NOMO-1 treated with DMSO at 0.1 percent for 48 hours (cell line): Measurements from ENCODE around the gene LDAF1.
"Not testable (repeated sequence)": the region's sequence is repeated elsewhere in the genome, so short reads cannot be mapped to it uniquely, and the experiment has no call there.

Experiments used
- DNase-seq: peaks from one replicate; lab custom pipeline; 2025; ENCODE audit not compliant: unreplicated experiment; lab: John Stamatoyannopoulos, UW

LDAF1 gene

GRCh38 chr16:21161211-21161610 is 2.7 kb downstream of the LDAF1 start:
- no peak for DNase-seq

- no peak for DNase-seq
Measured at GRCh38 chr16:21162661-21163151, 4.2 kb downstream of the LDAF1 start.

DNA sequence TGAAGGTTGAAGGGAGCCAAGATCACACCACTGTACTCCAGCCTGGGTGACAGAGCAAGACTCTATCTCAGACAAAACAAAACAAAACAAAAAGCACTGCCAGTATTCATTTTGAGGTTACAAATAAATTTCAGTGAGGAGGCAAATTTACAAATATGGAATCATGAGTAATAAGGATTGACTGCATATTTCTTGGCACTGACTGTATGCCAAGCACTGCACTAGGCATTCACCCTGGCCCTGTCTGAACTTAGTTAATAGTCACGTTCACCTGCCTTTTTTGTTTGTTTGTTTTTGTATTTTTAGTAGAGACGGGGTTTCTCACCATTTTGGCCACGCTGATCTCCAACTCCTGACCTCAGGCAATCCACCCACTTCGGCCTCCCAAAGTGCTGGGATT is 5.1 kb downstream of the LDAF1 start:
- DNase-seq, result no peak

DNA sequence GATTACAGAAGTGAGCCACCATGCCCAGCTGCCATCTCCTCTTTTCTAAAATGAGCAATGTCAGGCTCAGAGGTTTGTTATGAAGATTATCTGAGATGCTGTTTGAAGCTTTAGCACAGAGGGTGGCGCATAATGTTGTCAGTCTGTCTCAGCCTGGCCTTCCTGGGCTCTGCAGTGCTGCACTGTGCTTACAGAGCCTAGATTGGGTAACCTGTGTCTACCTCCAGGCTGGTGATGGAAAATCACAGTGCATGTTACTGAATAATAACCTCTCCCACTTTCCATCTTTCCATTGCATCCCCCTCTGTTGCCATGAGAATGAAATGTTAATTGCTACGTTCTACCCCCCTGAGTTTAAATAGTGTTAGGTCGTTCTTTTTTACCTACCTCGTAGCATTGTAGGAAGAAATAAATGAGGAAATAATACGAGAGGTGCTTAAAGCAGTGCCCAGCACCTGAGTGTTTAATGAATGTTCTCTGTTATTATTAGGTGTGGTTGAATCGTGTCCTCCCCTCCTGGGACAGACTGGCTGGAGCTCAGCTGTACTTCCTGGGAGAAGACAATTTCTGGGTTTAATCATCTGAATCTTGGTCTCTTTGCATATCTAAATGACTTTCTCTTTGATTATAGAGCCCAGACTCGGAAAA is 6.2 kb downstream of the LDAF1 start:
- DNase-seq, result no peak

GRCh38 chr16:21166561-21166961 is 8.1 kb downstream of the LDAF1 start:
- no peak for DNase-seq

GRCh38 chr16:21167360-21167759 is 8.9 kb downstream of the LDAF1 start:
- no peak for DNase-seq

DNA sequence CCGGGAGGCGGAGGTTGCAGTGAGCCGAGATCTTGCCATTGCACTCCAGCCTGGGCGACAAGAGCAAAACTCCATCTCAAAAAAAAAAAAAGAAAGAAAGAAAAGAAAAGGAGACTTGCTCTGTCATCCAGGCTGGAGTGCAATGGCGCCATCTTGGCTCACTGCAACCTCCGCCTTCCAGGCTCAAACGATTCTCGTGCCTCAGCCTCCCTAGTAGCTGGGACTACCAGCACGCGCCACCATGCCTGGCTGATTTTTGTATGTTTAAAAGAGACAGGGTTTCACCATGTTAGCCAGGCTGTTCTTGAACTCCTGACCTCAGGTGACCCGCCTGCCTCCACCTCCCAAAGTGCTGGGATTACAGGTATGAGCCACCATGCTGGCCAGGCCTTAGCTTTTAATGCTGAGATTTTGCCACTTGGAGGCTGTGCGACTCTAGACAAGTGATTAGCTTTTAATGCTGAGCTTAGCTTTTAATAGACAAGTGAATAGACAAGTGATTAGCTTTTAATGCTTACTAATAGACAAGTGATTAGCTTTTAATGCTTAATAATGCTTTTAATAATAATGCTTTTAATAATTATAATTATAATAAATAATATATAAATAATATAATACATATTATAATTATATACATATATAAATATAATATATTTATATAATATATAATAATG is 9.6 kb downstream of the LDAF1 start:
- no peak for DNase-seq

DNA sequence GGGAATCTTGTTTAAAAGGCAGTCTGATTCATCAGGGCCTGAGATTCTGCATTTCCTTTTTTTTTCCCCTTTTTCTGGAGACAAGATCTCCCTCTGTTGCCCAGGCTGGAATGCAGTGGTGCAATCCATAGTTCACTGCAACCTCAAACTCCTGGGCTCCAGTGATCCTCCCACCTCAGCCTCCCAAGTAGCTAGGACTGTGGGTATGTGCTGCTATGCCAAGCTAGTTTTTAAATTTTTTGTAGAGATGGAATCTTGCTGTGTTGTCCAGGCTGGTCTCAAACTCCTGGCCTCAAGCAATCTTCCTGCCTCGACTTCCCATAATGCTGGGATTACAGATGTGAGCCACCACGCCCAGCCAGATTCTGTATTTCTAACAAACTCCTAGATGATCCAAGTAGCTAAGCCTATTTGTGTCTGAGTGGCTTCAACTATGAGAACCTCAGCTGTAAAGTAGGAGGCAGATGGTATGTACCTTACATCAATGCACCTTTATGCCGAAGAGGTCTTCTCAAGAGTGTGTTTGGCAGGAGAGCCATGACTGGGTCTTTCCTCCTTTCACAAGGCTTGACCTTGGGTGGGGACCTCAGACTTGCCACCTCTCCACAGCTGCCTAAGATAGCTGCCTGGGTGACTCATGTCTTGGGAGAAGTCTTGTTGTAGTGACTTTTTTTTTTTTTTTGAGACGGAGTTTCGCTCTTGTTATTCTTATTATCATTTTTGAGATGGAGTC is 10.9 kb downstream of the LDAF1 start:
- no peak for DNase-seq

DNA sequence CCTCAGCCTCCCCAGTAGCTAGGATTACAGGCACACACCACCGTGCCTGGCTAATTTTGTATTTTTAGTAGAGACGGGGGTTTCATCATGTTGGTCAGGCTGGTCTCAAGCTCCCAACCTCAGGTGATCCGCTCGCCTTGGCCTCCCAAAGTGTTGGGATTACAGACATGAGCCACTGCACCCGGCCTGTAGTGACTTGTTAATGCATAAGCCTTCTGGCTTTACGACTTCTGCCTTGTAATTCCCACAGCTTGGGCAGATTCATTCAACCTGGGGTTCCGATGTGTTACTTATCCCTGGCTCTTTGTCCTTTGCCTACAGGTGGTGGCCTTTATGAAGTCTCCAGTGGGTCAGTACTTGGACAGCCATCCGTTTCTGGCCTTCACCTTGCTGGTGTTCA is 11.6 kb downstream of the LDAF1 start:
- DNase-seq, result not testable (repeated sequence)

DNA sequence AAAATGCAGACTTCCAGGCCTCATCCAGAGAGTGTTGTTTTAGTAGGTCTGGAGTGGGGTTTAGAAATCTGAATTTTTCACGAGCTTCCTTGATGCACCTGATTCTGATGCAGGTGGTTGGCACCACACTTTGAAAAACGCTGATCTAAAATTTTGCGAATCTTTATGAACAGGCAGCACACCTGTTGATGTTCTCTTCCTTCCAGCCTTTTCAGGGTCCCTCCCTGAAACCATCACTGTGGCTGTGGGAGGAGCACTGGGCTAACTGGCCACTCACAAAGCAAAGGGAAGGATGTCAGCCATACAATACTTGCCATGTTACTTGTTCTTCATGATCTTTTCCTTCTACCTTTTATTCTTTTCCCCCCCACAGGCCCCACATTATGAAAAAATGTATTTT is 14.2 kb downstream of the LDAF1 start:
- DNase-seq, result no peak

DNA sequence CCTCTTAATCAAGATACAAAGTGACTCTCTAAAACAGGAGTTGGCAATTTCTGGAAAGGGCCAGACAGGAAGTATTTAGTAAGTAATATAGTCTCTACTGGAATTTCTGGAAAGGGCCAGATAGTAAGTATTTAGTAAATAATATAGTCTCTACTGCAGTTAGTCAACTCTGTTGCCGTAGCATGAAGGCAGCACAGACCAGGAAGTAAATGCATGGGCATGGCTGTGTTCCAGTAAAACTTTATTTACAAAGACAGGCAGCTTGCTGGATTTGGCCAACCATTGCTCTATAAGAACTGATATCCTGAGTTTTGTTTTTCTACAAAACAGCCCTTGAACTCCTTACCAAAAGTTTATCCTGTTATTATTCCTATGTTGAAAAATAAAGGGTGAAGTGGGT is 16.9 kb downstream of the LDAF1 start:
- no peak for DNase-seq

GRCh38 chr16:21179126-21179982 is 20.9 kb downstream of the LDAF1 start:
- no peak for DNase-seq

DNA sequence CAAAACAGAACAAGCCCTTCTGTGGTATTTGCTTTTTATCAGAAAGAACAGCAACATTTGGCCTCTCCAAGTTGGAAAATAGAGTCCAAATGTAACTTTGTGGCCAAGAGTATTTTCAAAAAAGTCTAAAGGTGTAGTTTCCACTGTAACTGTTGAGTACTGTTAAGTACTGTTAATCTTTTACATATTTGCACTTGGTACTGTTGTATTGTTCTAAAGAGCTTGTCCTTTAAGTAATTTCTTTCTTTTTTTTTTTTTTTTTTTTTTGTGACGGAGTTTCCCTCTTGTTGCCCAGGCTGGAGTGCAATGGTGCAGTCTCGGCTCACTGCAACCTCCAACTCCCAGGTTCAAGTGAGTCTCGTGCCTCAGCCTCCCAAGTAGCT is 21.5 kb downstream of the LDAF1 start:
- no peak for DNase-seq

- no peak for DNase-seq
Measured at GRCh38 chr16:21183995-21184394, 25.5 kb downstream of the LDAF1 start.

DNA sequence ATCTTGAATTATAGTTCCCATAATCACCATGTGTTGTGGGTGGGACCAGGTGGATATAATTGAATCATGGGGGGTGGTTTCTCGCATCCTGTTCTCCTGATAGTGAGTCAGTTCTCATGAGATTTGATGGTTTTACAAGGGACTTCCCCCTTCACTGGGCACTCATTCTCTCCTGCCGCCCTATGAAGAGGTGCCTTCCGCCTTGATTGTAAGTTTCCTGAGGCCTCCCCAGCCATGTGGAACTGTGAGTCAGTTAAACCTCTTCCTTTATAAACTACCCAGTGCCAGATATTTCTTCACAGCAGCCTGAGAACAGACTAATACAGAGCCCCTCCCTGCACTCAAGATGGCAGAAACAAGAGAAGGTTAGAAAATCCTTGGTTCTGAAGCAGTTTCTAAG is 26.4 kb downstream of the LDAF1 start:
- no peak for DNase-seq

DNA sequence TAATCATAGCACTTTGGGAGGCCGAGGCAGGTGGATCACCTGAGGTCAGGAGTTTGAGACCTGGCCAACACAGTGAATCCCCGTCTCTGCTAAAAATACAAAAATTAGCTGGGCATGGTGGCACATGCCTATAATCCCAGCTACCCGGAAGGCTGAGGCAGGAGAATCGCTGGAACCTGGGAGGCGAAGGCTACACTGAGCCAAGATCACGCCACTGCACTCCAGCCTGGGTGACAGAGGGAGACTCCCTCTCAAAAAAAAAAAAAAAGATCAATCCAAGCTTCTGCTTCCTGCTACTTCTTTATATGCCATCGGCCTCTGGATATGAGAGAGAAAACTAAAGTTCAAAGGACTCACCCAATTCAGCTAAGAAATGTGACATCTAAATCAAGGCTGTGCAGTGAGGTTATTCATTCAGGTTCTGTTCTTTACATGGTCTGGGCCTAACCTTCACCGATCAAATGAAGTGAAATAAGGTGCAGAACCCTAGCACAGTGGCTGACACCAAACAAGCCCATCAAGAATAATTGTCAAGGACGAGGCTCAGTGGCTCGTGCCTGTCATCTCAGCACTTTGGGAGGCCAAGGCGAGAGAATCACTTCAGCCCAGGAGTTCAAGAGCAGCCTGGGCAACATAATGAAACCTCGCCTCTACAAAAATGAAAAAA is 27.3 kb downstream of the LDAF1 start:
- DNase-seq, result no peak

- no peak for DNase-seq
Measured at GRCh38 chr16:21186326-21186691, 27.8 kb downstream of the LDAF1 start.

GRCh38 chr16:21189311-21189710 is 30.8 kb downstream of the LDAF1 start:
- DNase-seq, result no peak

- no peak for DNase-seq
Measured at GRCh38 chr16:21190013-21190412, 31.5 kb downstream of the LDAF1 start.

DNA sequence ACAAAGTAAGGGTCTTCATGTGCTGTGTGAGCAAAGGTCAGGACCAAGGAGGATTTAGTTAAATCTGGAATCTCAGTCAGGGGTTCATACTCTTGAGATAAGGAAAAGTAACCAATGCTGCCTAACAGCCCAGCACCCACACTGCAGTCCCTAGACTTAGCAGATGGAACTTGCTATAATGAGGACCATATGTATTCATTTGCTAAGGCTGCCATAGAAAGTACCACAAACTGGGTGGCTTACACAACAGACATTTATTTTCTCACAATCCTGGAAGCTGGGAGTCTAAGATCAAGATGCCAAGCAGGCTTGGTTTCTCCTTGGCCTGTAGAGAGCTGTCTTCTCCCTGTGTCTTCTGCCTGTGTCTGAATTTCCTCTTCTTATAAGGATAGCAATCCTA is 32.1 kb downstream of the LDAF1 start:
- DNase-seq, result no peak

GRCh38 chr16:21192991-21193390 is 34.5 kb downstream of the LDAF1 start:
- no peak for DNase-seq
